Effector memory CD8-positive, alpha-beta T cell (primary cell): Measurements from ENCODE around the gene UBXN1.
"Not testable (repeated sequence)": the region's sequence is repeated elsewhere in the genome, so short reads cannot be mapped to it uniquely, and the experiment has no call there.

Source experiments
- ATAC-seq: fragments of 150-1000 bp; cut with Tn5 transposase; replicated peaks from 2 replicates; pipeline ENCODE4 v1.10.0; 2021; ENCODE audit warnings: mild to moderate bottlenecking, moderate library complexity
- DNase-seq, 3 experiments: peaks; one replicate each; pipeline ENCODE4 v3.0.0; 2021
- H3K27ac Mint-ChIP-seq, 2 donors: one replicate each; pipeline ENCODE4 v1.8.0; 2022; ENCODE audit warnings: mild to moderate bottlenecking in 2 of 2, mixed read lengths in 2 of 2, moderate library complexity in 2 of 2
- H3K27me3 Mint-ChIP-seq, 2 donors: one replicate each; pipeline ENCODE4 v1.8.0; 2022; ENCODE audit warnings: mixed read lengths in 2 of 2
- H3K36me3 Mint-ChIP-seq: one replicate; pipeline ENCODE4 v1.8.0; 2022; ENCODE audit warnings: mild to moderate bottlenecking, moderate library complexity, mixed read lengths; ENCODE audit not compliant: insufficient read depth
- H3K4me1 Mint-ChIP-seq, 2 donors: one replicate each; pipeline ENCODE4 v1.8.0; 2022; ENCODE audit warnings: low read depth in 2 of 2, mixed read lengths in 2 of 2
- H3K4me3 Mint-ChIP-seq, 2 donors: one replicate each; pipeline ENCODE4 v1.8.0; 2022; ENCODE audit warnings: mild to moderate bottlenecking in 2 of 2, mixed read lengths in 2 of 2, moderate library complexity in 2 of 2
- H3K9me3 Mint-ChIP-seq, 2 donors: one replicate each; pipeline ENCODE4 v1.8.0; 2022; ENCODE audit warnings: mixed read lengths in 2 of 2

The UBXN1 gene

DNA sequence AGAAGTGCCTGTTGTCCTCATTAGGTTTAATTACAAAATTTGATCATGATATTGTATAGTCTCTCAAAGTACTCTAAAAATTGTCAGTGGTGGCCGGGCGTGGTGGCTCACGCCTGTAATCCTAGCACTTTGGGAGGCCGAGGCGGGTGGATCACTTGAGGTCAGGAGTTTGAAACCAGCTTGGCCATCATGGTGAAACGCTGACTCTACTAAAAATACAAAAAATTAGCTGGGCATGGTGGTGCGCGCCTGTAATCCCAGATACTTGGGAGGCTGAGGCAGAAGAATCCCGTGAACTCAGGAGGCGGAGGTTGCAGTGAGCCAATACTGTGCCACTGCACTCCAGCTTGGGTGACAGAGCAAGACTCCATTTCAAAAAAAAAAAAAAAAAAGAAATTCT, 3.5 kb downstream of the UBXN1 start:
- peaks cover 41 to 53% of the 10 kb centered on the region in 2 donors for H3K4me1 Mint-ChIP-seq
- not testable (repeated sequence) for H3K27ac Mint-ChIP-seq, DNase-seq, ATAC-seq, H3K4me3 Mint-ChIP-seq, H3K9me3 Mint-ChIP-seq, H3K27me3 Mint-ChIP-seq
- peaks cover 56% of the 10 kb centered on the region for H3K36me3 Mint-ChIP-seq

DNA sequence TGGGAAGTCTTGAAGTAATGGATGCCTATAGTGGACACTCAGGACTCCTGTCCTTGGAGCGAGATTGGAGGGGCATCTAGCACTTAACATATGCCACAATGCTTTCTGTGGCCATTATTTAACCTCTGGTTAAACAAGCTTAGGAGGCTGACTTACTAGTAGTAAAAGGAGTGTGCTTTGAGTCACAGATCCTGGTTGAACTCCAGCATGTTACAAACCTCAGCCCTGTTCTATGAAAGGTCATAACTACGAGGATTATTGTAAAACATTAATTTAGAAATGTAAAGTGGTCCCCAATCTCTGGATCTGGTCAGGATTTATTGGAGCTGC, 5.7 kb downstream of the UBXN1 start:
- peak overlapping the region; percentile 97 to 99 for H3K4me3 Mint-ChIP-seq
- H3K9me3 Mint-ChIP-seq = no peaks in the 10 kb centered on the region
- DNase-seq (no peak), ATAC-seq (no peak)
- H3K4me1 Mint-ChIP-seq = peaks cover 31 to 50% of the 10 kb centered on the region in 2 donors
- peak overlapping the region in 1 of 2 donors; percentile 95 for H3K27ac Mint-ChIP-seq
- H3K27me3 Mint-ChIP-seq = no peaks in the 10 kb centered on the region
- H3K36me3 Mint-ChIP-seq = peaks cover 53% of the 10 kb centered on the region

DNA sequence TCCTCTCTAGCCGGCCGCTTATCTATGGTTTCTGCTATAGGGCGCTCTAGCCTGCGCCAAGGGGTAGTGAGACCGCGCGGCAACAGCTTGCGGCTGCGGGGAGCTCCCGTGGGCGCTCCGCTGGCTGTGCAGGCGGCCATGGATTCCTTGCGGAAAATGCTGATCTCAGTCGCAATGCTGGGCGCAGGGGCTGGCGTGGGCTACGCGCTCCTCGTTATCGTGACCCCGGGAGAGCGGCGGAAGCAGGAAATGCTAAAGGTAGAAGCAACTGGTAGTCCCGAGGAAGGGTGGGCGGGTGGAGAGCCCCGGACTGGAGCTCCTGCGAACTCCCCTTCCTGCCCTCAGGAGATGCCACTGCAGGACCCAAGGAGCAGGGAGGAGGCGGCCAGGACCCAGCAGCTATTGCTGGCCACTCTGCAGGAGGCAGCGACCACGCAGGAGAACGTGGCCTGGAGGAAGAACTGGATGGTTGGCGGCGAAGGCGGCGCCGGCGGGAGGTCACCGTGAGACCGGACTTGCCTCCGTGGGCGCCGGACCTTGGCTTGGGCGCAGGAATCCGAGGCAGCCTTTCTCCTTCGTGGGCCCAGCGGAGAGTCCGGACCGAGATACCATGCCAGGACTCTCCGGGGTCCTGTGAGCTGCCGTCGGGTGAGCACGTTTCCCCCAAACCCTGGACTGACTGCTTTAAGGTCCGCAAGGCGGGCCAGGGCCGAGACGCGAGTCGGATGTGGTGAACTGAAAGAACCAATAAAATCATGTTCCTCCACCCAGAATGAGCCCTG, 7.1 kb downstream of the UBXN1 start, which contains the start of the genes LBHD1 and UQCC3:
Gene LBHD1, minus strand, starts transcription at position 660 of the 782 bp plus-strand sequence. CDS start 2,236 bp downstream, outside the sequence.
Gene UQCC3, plus strand, starts transcription at position 66 of the 782 bp plus-strand sequence. Its CDS starts 73 bp downstream, at position 139.
- Mint-ChIP-seq H3K9me3 (no peaks in the 10 kb centered on the region), H3K27me3 (no peaks in the 10 kb centered on the region), H3K27ac (peak within 1 kb of the TSS; percentile 95), H3K36me3 (peaks cover 43% of the 10 kb centered on the region), H3K4me3 (peak within 1 kb of the TSS; percentile 97 to 99), H3K4me1 (peaks cover 19 to 43% of the 10 kb centered on the region in 2 donors)
- DNase-seq (peak; percentile 54 to 71 (median 70)), ATAC-seq (peak; percentile 85)

DNA sequence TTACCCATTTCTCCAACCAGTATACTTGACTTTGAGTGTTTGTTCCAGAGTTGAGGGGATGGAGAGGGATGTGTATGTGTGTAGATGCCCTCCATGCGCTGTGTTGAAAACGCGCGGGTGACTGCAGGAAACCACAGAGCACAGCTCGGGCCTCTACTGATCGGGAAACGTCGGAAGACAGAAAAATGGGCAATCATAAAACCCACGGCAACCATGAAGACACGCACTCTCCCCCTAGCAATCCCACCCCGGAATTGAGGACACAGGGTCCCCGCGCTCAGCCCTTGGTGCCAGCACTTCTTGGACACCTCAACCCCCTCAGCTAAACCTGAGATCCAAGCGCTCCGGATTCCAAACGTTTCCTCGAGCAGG, 7.7 kb downstream of the UBXN1 start:
- peak in 1 of 3 experiments; percentile 28 for DNase-seq
- H3K9me3 Mint-ChIP-seq = no peaks in the 10 kb centered on the region
- H3K27ac Mint-ChIP-seq = peak overlapping the region; percentile 95
- peak overlapping the region; percentile 97 to 99 for H3K4me3 Mint-ChIP-seq
- H3K36me3 Mint-ChIP-seq = peaks cover 38% of the 10 kb centered on the region
- H3K27me3 Mint-ChIP-seq = no peaks in the 10 kb centered on the region
- H3K4me1 Mint-ChIP-seq = peaks cover 21 to 47% of the 10 kb centered on the region in 2 donors
- peak; percentile 40 for ATAC-seq

DNA sequence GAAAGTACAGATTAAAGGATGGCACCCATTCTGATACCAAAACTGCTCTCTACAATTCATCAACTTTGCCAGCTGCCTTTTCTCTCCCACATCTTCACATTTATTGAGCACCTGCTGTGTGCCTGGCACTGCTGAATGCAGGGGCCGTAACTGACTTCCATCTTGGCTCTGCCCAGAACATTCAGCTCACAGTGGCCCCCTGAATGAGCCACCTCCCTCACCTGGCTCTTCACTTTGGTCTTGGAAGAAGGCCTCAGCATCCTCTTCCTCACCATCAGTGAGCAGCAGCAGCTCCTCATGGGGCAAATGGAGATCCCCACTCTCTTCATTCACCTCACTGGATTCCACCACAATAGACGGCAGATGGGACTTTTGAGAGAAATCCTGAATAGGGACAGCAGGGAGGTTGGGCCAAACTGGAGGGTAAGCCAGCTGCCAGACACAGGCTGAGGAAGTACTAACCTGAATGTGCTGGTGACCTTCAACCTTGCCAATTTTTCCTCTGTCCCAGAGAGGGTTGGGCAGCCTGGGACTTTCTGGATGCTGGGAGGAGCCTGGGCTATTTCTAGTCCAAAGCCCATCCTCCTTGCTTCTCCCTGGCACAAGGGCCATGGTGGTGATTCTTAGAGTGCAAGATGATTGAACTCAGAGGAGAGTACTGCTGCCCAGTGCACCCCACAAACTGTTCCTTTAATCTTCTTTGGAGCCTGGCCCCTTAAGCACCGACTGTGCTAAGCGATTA, 9.3 kb downstream of the UBXN1 start:
- H3K27me3 Mint-ChIP-seq = no peaks in the 10 kb centered on the region
- ATAC-seq (no peak), DNase-seq (no peak)
- peaks cover 38% of the 10 kb centered on the region for H3K36me3 Mint-ChIP-seq
- H3K4me1 Mint-ChIP-seq = peaks cover 28 to 51% of the 10 kb centered on the region in 2 donors
- no peak overlapping the region for H3K27ac Mint-ChIP-seq
- peak overlapping the region in 1 of 2 donors; percentile 99 for H3K4me3 Mint-ChIP-seq
- no peaks in the 10 kb centered on the region for H3K9me3 Mint-ChIP-seq

DNA sequence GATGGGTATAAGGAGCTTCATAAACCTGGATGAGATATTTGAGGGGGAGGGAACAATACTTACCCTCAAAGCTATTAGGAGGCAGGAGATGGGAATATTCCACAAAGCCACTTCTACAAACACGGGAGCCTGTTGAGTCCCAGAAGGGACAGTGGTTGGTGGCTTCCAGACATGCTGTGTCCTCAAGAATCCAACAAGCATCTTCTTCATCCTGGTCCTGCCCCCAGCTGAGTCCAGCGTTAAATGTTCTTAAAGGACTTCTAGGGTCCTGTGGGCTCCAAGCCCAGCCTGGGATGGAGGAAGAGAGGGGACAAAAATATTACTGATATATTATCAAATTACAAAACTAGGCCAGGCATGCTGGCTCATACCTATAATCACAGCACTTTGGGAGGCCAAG, 11.4 kb downstream of the UBXN1 start:
- ATAC-seq (no peak), DNase-seq (no peak)
- Mint-ChIP-seq H3K27me3 (no peaks in the 10 kb centered on the region), H3K9me3 (no peaks in the 10 kb centered on the region), H3K4me1 (peaks cover 28 to 49% of the 10 kb centered on the region in 2 donors), H3K4me3 (peak overlapping the region in 1 of 2 donors; percentile 95), H3K36me3 (peaks cover 39% of the 10 kb centered on the region), H3K27ac (no peak overlapping the region)

DNA sequence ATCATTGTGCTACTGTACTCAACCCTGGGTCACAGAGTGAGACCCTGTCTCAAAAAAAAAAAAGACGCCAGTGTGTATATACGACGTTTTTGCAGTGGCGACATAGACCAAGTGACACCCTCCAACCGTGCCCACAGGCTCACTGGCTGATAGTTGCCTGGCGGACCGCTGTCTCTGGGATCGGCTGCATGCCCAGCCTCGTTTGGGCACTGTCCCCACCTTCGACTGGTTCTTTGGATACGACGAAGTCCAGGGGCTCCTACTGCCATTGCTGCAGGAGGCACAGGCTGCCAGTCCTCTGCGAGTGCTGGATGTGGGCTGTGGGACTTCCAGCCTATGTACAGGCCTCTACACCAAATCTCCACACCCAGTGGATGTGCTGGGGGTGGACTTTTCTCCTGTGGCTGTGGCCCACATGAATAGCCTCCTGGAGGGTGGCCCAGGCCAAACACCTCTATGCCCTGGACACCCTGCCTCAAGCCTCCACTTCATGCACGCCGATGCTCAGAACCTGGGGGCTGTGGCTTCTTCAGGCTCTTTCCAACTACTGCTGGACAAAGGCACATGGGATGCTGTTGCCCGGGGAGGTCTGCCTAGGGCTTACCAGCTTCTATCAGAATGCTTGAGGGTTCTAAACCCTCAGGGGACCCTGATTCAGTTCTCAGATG, 12.5 kb downstream of the UBXN1 start:
- Mint-ChIP-seq H3K27me3 (no peaks in the 10 kb centered on the region), H3K27ac (peak overlapping the region; percentile 96 to 98), H3K36me3 (peaks cover 33% of the 10 kb centered on the region), H3K4me1 (peaks cover 23 to 39% of the 10 kb centered on the region in 2 donors), H3K4me3 (peak overlapping the region; percentile 95 to 96), H3K9me3 (no peaks in the 10 kb centered on the region)
- no peak for ATAC-seq
- no peak for DNase-seq

DNA sequence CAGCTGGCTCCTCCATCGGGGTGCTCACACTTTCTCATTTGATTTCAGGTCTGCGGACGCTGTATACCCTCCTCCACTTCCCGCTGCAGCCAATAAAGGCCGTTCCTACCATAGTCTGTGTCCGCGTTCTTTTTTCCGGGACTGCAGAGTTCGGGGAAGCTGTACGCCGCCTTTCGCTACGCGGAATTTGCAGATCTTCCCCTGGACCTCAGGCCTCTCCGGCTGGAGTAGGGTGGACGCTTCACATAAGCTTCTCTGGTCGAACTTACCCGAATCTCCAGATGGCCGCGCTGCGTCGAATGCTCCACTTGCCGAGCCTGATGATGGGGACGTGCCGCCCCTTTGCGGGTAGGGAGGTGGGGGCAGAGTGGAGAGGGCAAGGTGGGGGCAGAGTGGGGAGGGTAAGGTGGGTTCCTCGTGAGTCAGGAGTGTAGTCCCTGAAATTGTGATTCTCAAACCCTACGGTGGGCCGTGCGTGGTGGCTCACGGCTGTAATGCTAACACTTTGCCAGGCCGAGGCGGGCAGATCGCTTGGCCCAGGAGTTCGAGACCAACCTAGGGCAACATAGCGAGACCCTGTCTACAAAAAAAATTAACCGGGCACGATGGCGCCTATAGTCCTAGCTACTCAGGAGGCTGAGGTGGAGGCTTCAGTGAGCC, 13.1 kb downstream of the UBXN1 start:
- Mint-ChIP-seq H3K4me1 (peaks cover 19 to 33% of the 10 kb centered on the region in 2 donors), H3K9me3 (no peaks in the 10 kb centered on the region), H3K27ac (peak overlapping the region; percentile 96 to 98), H3K27me3 (no peaks in the 10 kb centered on the region), H3K4me3 (peak overlapping the region; percentile 95 to 96), H3K36me3 (peaks cover 39% of the 10 kb centered on the region)
- DNase-seq (peak; percentile 53 to 59 (median 54)), ATAC-seq (peak; percentile 54)

DNA sequence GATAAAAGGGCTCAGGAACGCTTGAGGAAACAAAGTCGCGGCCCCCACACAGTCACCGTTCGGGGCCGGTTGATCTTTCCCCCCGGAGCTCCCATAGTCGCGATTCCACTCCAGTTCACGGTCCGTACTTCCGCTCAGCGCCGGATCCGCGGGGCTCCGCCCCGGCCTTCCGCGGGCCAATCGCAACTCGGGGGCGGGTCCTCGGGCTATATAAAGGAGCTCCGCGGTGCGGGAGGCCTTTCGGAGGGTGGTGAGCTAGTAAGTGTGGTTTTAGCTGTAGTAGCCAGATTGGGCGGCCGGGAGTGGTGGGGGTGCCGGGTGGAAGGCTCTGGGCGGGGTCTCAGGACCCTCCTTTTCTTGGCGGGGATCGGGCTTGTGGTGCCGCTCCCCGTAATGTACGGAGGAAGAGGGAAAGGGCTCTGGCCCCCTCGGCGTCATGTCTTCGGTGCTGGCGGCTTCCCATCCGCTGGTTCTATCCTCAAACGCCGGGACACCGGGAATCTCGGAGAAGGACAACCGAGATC, 13.7 kb downstream of the UBXN1 start, which contains the start of the genes C11orf98 and CSKMT:
Gene C11orf98, minus strand, starts transcription at position 136 of the 524 bp plus-strand sequence. Its CDS starts 41 bp downstream, at position 95.
Gene CSKMT, plus strand, starts transcription at position 238 of the 524 bp plus-strand sequence. CDS start 568 bp downstream, outside the sequence.
- ATAC-seq (peak; percentile 88), DNase-seq (peak; percentile 96 to 97 (median 97))
- H3K4me1 Mint-ChIP-seq = peaks cover 17 to 28% of the 10 kb centered on the region in 2 donors
- peak within 1 kb of the TSS; percentile 96 to 98 for H3K27ac Mint-ChIP-seq
- H3K27me3 Mint-ChIP-seq = no peaks in the 10 kb centered on the region
- H3K36me3 Mint-ChIP-seq = peaks cover 39% of the 10 kb centered on the region
- no peaks in the 10 kb centered on the region for H3K9me3 Mint-ChIP-seq
- H3K4me3 Mint-ChIP-seq = peak within 1 kb of the TSS; percentile 95 to 96

DNA sequence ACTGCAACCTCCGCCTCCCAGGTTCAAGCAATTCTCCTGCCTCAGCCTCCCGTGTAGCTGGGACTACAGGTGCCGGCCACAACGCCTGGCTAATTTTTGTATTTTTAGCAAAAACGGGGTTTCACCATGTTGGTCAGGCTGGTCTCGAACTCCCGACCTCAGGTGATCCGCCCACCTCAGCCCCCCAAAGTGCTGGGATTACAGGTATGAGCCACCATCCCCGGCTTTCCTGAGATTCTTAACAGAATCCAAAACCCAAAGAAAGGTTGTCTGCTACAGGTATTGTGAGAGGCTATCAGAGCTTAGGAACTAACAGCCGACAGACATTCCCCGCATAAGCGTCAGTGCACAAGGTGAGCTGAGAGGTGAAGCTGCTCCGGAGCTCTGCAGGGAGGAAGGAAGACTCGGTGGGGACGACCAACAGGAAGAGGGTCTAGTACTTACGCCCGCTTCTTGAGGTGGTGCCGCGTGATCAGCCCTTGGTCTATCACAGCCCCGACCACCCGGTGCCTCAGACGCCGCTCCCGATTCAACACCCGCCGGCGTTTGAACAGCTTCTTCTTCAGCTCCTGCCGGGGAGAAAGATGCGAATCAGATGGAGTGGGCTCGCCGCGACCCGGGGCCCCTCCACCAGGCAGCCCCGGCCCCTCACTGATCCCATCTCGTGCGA, 14.3 kb downstream of the UBXN1 start:
- peak overlapping the region; percentile 96 to 98 for H3K27ac Mint-ChIP-seq
- H3K9me3 Mint-ChIP-seq = no peaks in the 10 kb centered on the region
- peaks cover 39% of the 10 kb centered on the region for H3K36me3 Mint-ChIP-seq
- peak overlapping the region; percentile 95 to 96 for H3K4me3 Mint-ChIP-seq
- peak; percentile 45 for ATAC-seq
- H3K27me3 Mint-ChIP-seq = no peaks in the 10 kb centered on the region
- peak in 2 of 3 experiments; percentile 39 to 46 for DNase-seq
- H3K4me1 Mint-ChIP-seq = peaks cover 17 to 27% of the 10 kb centered on the region in 2 donors

DNA sequence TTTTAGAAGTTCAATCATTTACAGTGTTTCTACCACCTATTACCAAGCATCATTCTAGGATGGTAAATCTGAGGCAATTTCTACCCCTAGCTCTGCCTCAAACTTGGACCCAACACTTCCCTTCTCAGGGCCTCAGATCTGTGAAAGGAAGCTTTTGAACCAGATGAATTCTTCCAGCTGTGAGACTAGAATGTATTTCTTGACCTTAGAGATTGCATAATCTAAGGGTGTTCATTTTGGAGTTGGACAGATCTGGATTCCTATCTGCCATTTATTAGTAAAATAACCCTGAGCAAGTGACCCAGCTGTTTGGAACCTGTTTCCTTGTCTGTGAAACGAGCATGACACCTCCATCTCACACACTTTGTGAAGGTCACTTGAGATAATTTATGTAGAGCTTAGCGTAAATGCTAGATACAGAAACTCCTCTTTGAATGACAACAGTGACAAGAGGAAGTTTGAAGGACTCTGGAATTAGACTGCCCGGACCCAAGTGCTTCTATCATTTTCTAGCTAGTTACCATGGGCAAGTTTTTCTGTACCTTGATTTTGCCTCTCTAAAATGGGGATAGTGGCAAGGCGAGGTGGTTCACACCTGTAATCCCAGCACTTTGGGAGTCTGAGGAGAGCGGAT, 22.0 kb downstream of the UBXN1 start:
- Mint-ChIP-seq H3K9me3 (no peaks in the 10 kb centered on the region), H3K36me3 (peaks cover 38% of the 10 kb centered on the region), H3K27ac (no peak overlapping the region), H3K27me3 (no peaks in the 10 kb centered on the region), H3K4me1 (peaks cover 12% of the 10 kb centered on the region in 2 donors), H3K4me3 (no peak overlapping the region)
- no peak for DNase-seq
- no peak for ATAC-seq

DNA sequence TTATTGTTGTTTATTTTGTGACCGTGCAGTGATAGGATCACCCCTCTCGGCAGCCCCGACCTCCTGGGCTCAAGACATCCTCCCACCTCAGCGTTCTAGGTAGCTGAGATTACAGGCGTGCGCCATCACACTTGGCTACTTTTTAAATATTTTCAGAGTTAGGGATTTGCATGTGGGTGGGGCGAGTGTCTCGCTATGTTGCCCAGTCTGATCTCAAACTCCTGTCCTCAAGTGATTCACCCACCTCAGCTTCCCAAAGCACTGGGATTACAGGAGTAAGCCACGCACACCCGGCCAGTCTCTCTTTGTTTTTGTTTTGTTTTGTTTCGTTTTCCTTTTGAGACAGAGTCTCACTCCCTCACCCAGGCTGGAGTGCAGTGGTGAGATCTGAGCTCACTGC, 24.6 kb downstream of the UBXN1 start:
- Mint-ChIP-seq H3K4me3 (peak overlapping the region; percentile 56 to 93), H3K36me3 (peaks cover 30% of the 10 kb centered on the region), H3K9me3 (no peaks in the 10 kb centered on the region), H3K27ac (peak overlapping the region; percentile 97 to 99), H3K27me3 (no peaks in the 10 kb centered on the region), H3K4me1 (peaks cover 12 to 20% of the 10 kb centered on the region in 2 donors)
- no peak for ATAC-seq
- DNase-seq = no peak
